Measurements from ENCODE around the gene ACTR1A. TPM values are rescaled to one million over a fixed set of nuclear protein-coding genes. Genes with fewer than 3 reads are reported as not detected.
"Not testable (repeated sequence)": the region's sequence is repeated elsewhere in the genome, so short reads cannot be mapped to it uniquely, and the experiment has no call there.

ACTR1A gene
- total and polyA plus RNA-seq, 2 donors = 60.2 to 63.7 TPM

DNA sequence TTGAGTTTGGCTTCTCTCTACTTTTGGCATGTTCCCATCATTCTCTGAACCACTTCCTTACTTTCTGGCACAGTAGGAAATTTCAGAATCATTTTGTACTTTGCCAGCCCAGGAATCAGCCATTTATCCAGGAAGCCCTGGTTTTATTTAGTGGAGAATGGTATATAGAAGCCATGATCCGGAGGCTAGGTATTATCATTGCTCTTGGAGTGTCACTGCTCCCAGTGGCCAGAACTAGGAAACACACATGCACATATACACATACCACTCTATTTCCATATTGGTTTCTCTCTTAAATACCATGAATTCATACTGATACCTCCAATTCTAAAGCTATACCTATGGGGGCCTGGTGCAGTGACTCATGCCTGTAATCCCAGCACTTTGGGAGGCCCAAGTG is 37.5 kb upstream of the ACTR1A start:
- no peak for DNase-seq (ENCODE audit: low read depth in 6 of 9, low spot score in 9 of 9)

DNA sequence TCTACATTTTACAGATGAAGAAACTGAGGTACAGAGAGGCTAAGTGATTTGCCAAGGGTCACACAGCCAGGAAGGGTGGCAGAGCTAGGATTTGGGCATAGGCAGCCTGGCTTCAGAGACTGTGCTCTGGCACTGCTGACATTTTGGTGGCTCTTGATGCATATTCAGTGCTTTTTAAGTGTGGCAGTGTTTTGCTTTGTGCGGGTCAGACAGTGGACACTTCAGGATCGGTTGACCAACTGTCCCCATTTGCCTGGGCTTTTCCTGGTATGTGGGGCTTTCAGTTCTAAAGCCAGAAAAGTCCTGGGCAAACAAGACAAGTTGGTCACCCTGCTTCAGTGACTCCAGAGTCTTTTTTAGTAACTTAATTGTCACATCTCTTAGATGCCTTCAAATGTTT is 36.3 kb upstream of the ACTR1A start:
- over 99% methylated on average over 2 of the region's 2 CpGs for WGBS
- peaks cover 0 to 5% of the 10 kb centered on the region in 2 donors for H3K36me3 ChIP-seq (ENCODE audit: control insufficient read depth in 2 of 2, insufficient read depth in 2 of 2, low read length in 1 of 2)
- H3K9me3 ChIP-seq (ENCODE audit: control insufficient read depth in 2 of 2, insufficient read depth in 1 of 2, low read length in 1 of 2) = no peaks in the 10 kb centered on the region
- no peak overlapping the region for H3K4me3 ChIP-seq (ENCODE audit: low read length in 2 of 2)
- no peak overlapping the region for H3K27ac ChIP-seq (ENCODE audit: low read depth in 1 of 2, low read length in 1 of 2)
- H3K4me1 ChIP-seq (ENCODE audit: control insufficient read depth in 2 of 2, insufficient read depth in 2 of 2, low read length in 2 of 2) = no peaks in the 10 kb centered on the region
- H3K27me3 ChIP-seq (ENCODE audit: control insufficient read depth in 2 of 2, insufficient read depth in 1 of 2, low read length in 1 of 2) = no peaks in the 10 kb centered on the region
- no peak for DNase-seq (ENCODE audit: low read depth in 6 of 9, low spot score in 9 of 9)

More for the DNA sequence above, 37.5 kb upstream of the ACTR1A start:
- Histone ChIP-seq H3K9me3 (ENCODE audit: control insufficient read depth in 2 of 2, insufficient read depth in 1 of 2, low read length in 1 of 2) (no peaks in the 10 kb centered on the region), H3K27ac (ENCODE audit: low read depth in 1 of 2, low read length in 1 of 2) (no peak overlapping the region), H3K4me1 (ENCODE audit: control insufficient read depth in 2 of 2, insufficient read depth in 2 of 2, low read length in 2 of 2) (no peaks in the 10 kb centered on the region), H3K27me3 (ENCODE audit: control insufficient read depth in 2 of 2, insufficient read depth in 1 of 2, low read length in 1 of 2) (no peaks in the 10 kb centered on the region), H3K36me3 (ENCODE audit: control insufficient read depth in 2 of 2, insufficient read depth in 2 of 2, low read length in 1 of 2) (peaks cover 0 to 5% of the 10 kb centered on the region in 2 donors), H3K4me3 (ENCODE audit: low read length in 2 of 2) (no peak overlapping the region)
- WGBS = 98% methylated on average over 1 of the region's 1 CpG

DNA sequence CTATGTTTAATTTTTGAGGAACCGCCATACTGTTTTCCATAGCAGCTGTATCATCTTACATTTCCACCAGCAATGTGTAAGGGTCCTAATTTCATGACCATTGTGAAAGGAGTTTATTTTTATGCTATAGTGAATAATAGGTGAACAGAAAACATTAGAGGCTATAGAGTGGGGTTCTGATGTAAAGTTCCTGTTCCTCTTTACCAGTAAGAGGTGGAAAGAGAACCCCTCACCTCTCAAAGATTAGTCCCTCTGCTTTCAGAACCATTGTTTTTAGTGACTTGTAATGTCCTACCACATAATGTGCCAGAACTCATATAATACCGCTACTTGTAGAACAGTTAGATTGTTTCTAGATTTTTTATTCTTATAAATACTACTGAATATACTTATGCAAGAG is 35.4 kb upstream of the ACTR1A start:
- H3K27ac ChIP-seq (ENCODE audit: low read depth in 1 of 2, low read length in 1 of 2) = no peak overlapping the region
- no peak for DNase-seq (ENCODE audit: low read depth in 6 of 9, low spot score in 9 of 9)
- H3K4me3 ChIP-seq (ENCODE audit: low read length in 2 of 2) = no peak overlapping the region
- peaks cover 0 to 5% of the 10 kb centered on the region in 2 donors for H3K36me3 ChIP-seq (ENCODE audit: control insufficient read depth in 2 of 2, insufficient read depth in 2 of 2, low read length in 1 of 2)
- 95% methylated on average over 2 of the region's 2 CpGs for WGBS
- H3K4me1 ChIP-seq (ENCODE audit: control insufficient read depth in 2 of 2, insufficient read depth in 2 of 2, low read length in 2 of 2) = no peaks in the 10 kb centered on the region
- no peaks in the 10 kb centered on the region for H3K9me3 ChIP-seq (ENCODE audit: control insufficient read depth in 2 of 2, insufficient read depth in 1 of 2, low read length in 1 of 2)
- no peaks in the 10 kb centered on the region for H3K27me3 ChIP-seq (ENCODE audit: control insufficient read depth in 2 of 2, insufficient read depth in 1 of 2, low read length in 1 of 2)

DNA sequence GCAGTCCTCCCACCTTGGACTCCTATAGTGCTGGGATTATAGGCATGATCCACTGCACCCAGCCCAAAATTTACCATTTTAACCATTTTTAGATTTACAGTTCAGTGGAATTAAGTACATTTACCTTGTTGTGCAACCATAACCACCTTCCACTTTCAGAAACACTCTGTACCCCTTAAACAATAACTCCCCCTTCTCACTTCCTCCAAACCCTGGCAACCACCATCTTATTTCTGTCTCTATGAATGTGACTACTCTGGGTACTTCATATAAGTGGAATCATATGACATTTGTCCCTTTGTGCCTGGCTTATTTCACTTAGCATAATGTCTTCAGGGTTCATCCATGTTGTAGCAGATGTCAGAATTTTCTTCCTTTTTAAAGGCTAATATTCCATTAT is 34.9 kb upstream of the ACTR1A start:
- H3K4me1 ChIP-seq (ENCODE audit: control insufficient read depth in 2 of 2, insufficient read depth in 2 of 2, low read length in 2 of 2) = no peaks in the 10 kb centered on the region
- no peak overlapping the region for H3K27ac ChIP-seq (ENCODE audit: low read depth in 1 of 2, low read length in 1 of 2)
- no peaks in the 10 kb centered on the region for H3K9me3 ChIP-seq (ENCODE audit: control insufficient read depth in 2 of 2, insufficient read depth in 1 of 2, low read length in 1 of 2)
- peaks cover 0 to 5% of the 10 kb centered on the region in 2 donors for H3K36me3 ChIP-seq (ENCODE audit: control insufficient read depth in 2 of 2, insufficient read depth in 2 of 2, low read length in 1 of 2)
- H3K4me3 ChIP-seq (ENCODE audit: low read length in 2 of 2) = no peak overlapping the region
- no peak for DNase-seq (ENCODE audit: low read depth in 6 of 9, low spot score in 9 of 9)
- H3K27me3 ChIP-seq (ENCODE audit: control insufficient read depth in 2 of 2, insufficient read depth in 1 of 2, low read length in 1 of 2) = no peaks in the 10 kb centered on the region

DNA sequence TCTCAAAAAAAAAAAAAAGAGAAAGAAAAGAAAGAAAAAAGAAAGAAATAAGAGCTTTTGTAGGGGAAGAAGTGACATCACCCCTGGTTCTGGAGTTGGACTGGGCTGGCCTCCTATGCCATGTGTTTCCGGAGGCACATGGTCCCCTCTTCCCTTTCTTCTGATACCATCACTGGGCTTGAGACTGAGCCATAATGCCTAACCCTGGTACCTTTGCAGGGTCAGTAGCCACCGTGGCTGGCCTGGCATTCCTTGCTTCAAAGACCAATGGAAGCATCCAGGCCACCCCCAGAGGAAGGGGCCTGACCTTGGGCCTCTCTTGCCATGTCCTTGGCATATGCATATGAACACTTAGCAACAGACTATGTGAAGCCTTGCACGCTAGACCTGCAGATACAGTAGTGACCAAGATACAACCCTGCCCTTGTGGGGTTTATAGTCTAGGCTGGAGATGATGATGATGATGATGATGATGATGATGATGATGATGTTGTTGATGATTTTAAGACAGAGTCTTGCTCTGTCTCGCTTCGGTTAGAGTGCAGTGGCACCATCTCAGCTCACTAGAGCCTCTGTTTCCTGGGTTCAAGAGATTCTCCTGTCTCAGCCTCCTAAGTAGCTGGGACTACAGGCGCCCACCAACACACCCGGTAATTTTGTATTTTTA is 33.1 kb upstream of the ACTR1A start:
- no peaks in the 10 kb centered on the region for H3K9me3 ChIP-seq (ENCODE audit: control insufficient read depth in 2 of 2, insufficient read depth in 1 of 2, low read length in 1 of 2)
- DNase-seq (ENCODE audit: low read depth in 6 of 9, low spot score in 9 of 9) = no peak
- no peaks in the 10 kb centered on the region for H3K4me1 ChIP-seq (ENCODE audit: control insufficient read depth in 2 of 2, insufficient read depth in 2 of 2, low read length in 2 of 2)
- H3K4me3 ChIP-seq (ENCODE audit: low read length in 2 of 2) = no peak overlapping the region
- H3K27me3 ChIP-seq (ENCODE audit: control insufficient read depth in 2 of 2, insufficient read depth in 1 of 2, low read length in 1 of 2) = no peaks in the 10 kb centered on the region
- 98% methylated on average over 7 of the region's 7 CpGs for WGBS
- H3K27ac ChIP-seq (ENCODE audit: low read depth in 1 of 2, low read length in 1 of 2) = no peak overlapping the region
- H3K36me3 ChIP-seq (ENCODE audit: control insufficient read depth in 2 of 2, insufficient read depth in 2 of 2, low read length in 1 of 2) = peaks cover 0 to 5% of the 10 kb centered on the region in 2 donors

DNA sequence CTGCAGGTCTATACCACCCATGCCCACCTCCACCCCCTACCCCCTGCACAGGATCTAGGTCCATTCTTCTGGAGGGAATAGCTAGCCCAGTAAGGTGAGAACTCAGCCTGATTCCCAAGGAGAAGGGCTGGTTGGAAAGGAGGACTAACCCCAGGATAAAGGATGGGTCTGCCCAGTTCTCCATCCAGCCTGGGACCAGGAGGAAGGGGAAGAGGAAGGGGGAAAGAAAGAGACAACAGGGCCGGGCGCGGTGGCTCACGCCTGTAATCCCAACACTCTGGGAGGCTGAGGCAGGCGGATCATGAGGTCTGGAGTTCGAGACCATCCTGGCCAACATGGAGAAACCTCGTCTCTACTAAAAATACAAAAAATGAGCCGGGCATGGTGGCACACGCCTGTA is 32.5 kb upstream of the ACTR1A start:
- not testable (repeated sequence) for H3K4me3 ChIP-seq (ENCODE audit: low read length in 2 of 2); H3K36me3 ChIP-seq (ENCODE audit: control insufficient read depth in 2 of 2, insufficient read depth in 2 of 2, low read length in 1 of 2); H3K27me3 ChIP-seq (ENCODE audit: control insufficient read depth in 2 of 2, insufficient read depth in 1 of 2, low read length in 1 of 2); DNase-seq (ENCODE audit: low read depth in 6 of 9, low spot score in 9 of 9); H3K4me1 ChIP-seq (ENCODE audit: control insufficient read depth in 2 of 2, insufficient read depth in 2 of 2, low read length in 2 of 2); H3K9me3 ChIP-seq (ENCODE audit: control insufficient read depth in 2 of 2, insufficient read depth in 1 of 2, low read length in 1 of 2); H3K27ac ChIP-seq (ENCODE audit: low read depth in 1 of 2, low read length in 1 of 2)
- 98% methylated on average over 9 of the region's 9 CpGs for WGBS

DNA sequence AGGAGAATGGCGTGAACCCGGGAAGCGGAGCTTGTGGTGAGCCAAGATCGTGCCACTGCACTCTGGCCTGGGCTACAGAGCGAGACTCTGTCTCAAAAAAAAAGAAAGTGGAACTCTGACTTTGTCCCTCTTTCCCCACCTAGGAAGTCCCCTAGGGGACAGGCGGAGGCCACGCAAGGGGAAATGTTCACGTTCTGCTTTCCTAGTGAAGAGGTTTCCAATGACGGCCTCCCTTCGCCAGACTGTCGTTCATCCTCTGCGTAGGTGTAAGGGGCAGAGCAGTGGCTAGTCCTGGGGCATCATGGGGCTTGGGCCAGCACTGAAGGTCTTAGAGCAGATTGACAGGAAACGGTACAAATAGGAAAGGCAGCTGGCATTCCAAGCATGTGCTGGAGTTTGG is 31.8 kb upstream of the ACTR1A start:
- Histone ChIP-seq H3K27ac (ENCODE audit: low read depth in 1 of 2, low read length in 1 of 2) (no peak overlapping the region), H3K36me3 (ENCODE audit: control insufficient read depth in 2 of 2, insufficient read depth in 2 of 2, low read length in 1 of 2) (peaks cover 0 to 5% of the 10 kb centered on the region in 2 donors), H3K9me3 (ENCODE audit: control insufficient read depth in 2 of 2, insufficient read depth in 1 of 2, low read length in 1 of 2) (no peaks in the 10 kb centered on the region), H3K27me3 (ENCODE audit: control insufficient read depth in 2 of 2, insufficient read depth in 1 of 2, low read length in 1 of 2) (no peaks in the 10 kb centered on the region), H3K4me3 (ENCODE audit: low read length in 2 of 2) (no peak overlapping the region), H3K4me1 (ENCODE audit: control insufficient read depth in 2 of 2, insufficient read depth in 2 of 2, low read length in 2 of 2) (no peaks in the 10 kb centered on the region)
- WGBS = 96% methylated on average over 13 of the region's 13 CpGs
- DNase-seq (ENCODE audit: low read depth in 6 of 9, low spot score in 9 of 9) = no peak

DNA sequence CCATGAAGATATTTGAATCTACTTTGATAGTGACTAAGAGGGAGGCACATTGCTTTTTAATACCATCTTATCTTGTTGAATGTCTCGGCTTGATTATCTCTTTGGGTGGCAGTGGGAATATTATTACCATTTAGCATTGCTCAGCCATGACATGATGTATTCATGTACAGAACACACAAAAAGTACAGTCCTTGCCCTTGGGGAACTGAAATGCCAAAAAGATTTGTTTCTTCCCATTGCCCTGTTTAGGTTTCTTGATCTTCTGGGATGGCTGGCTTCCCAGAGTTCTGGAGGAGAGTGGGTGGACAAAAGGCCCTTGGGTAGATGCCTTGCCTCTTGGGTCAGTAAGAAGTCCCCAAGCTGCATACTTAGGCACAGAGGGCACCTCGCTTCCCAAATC is 25.0 kb upstream of the ACTR1A start:
- peaks cover 12 to 15% of the 10 kb centered on the region in 2 donors for H3K36me3 ChIP-seq (ENCODE audit: control insufficient read depth in 2 of 2, insufficient read depth in 2 of 2, low read length in 1 of 2)

DNA sequence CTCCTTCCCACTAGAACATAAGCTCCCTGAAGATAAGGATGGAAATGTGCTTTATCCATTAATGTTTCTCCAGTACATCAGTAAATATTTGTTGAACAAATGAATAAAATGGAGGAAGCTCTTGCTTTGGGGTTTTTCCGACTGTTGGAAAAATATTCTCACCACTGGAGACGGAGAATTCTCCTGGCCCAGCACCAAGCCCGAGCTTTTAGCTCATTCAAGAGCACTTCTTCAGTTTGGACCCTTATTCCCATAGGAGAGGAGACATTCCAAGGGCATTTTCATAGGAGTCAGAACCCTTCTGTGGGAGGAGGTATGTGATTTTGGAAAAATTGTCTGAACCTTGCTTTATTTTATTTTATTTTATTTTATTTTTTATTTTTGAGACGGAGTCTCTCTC is 22.2 kb upstream of the ACTR1A start:
- peaks cover 12 to 15% of the 10 kb centered on the region in 2 donors for H3K36me3 ChIP-seq (ENCODE audit: control insufficient read depth in 2 of 2, insufficient read depth in 2 of 2, low read length in 1 of 2)
- no peak overlapping the region for H3K27ac ChIP-seq (ENCODE audit: low read depth in 1 of 2, low read length in 1 of 2)
- no peaks in the 10 kb centered on the region for H3K27me3 ChIP-seq (ENCODE audit: control insufficient read depth in 2 of 2, insufficient read depth in 1 of 2, low read length in 1 of 2)
- no peaks in the 10 kb centered on the region for H3K4me1 ChIP-seq (ENCODE audit: control insufficient read depth in 2 of 2, insufficient read depth in 2 of 2, low read length in 2 of 2)
- DNase-seq (ENCODE audit: low read depth in 6 of 9, low spot score in 9 of 9) = no peak
- WGBS = 96% methylated on average over 4 of the region's 4 CpGs
- H3K4me3 ChIP-seq (ENCODE audit: low read length in 2 of 2) = no peak overlapping the region
- H3K9me3 ChIP-seq (ENCODE audit: control insufficient read depth in 2 of 2, insufficient read depth in 1 of 2, low read length in 1 of 2) = no peaks in the 10 kb centered on the region

More for the DNA sequence above, 25.0 kb upstream of the ACTR1A start:
- Histone ChIP-seq H3K4me3 (ENCODE audit: low read length in 2 of 2) (no peak overlapping the region), H3K27me3 (ENCODE audit: control insufficient read depth in 2 of 2, insufficient read depth in 1 of 2, low read length in 1 of 2) (no peaks in the 10 kb centered on the region), H3K9me3 (ENCODE audit: control insufficient read depth in 2 of 2, insufficient read depth in 1 of 2, low read length in 1 of 2) (no peaks in the 10 kb centered on the region), H3K4me1 (ENCODE audit: control insufficient read depth in 2 of 2, insufficient read depth in 2 of 2, low read length in 2 of 2) (no peaks in the 10 kb centered on the region), H3K27ac (ENCODE audit: low read depth in 1 of 2, low read length in 1 of 2) (no peak overlapping the region)
- WGBS = 98% methylated on average over 2 of the region's 2 CpGs
- no peak for DNase-seq (ENCODE audit: low read depth in 6 of 9, low spot score in 9 of 9)

Measured in thymus (tissue), 11 donors.